Midbrain (tissue), 1 donor: ENCODE results near the gene HS3ST4.

Source experiments
- DNase-seq: peaks from one replicate; lab custom pipeline; 2025; lab: John Stamatoyannopoulos, UW

Gene HS3ST4

DNA sequence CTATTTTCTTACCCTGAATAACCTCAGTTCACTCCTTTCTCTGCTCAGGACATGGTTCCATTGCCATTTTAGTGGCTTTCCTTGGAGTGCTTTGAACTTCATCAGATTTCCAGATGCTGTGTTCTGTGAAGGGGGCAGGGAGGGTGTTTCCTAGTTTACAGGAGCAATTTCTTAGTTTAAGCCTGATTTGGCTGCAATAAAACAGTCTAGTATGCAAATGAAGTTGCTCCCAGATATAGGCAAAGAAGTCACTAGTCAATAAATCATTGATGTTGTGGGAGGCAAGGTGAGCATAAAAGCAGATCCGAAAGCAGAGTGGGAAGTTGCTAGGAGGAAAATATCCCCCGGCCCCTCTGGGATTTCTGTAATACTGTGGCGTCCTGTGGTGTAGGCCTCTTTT lies 202.3 kb downstream of the HS3ST4 start:
- DNase-seq: no peak

DNA sequence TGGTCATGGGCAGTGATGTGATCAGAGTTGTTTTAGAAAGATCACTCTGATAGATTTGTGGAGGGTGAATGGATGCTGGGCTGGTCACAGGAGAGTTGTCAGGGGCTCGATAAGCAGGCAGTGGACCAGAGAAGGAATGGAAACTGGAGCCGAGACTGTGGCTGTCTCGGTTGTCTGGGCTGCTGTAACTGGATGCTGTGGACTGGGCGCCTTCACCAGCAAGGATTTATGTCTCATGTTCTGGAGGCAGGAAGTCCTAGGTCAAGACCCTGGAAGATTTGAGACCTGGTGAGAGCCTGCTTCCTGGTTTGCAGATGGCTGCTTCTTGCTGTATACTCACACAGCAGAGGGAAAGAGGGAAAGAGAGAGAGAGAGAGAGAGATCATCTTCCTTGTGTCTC lies 203.6 kb downstream of the HS3ST4 start:
- no peak for DNase-seq

DNA sequence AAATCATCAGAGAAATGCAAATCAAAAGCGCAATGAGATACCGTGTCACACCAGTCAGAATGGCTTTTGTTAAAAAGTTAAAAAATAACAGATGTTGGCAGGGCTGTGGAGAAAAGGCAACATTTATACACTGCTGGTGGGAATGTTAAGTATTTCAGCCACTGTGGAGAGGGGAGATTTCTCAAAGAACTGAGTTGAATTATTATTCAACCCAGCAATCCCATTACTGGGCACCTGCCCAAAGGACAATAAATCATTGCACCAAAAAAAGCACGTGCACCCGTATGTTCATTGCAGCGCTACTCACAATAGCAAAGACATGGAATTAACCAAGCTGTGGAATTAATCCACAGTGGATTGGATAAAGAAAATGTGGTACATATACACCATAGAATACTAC lies 204.7 kb downstream of the HS3ST4 start:
- DNase-seq: no peak

DNA sequence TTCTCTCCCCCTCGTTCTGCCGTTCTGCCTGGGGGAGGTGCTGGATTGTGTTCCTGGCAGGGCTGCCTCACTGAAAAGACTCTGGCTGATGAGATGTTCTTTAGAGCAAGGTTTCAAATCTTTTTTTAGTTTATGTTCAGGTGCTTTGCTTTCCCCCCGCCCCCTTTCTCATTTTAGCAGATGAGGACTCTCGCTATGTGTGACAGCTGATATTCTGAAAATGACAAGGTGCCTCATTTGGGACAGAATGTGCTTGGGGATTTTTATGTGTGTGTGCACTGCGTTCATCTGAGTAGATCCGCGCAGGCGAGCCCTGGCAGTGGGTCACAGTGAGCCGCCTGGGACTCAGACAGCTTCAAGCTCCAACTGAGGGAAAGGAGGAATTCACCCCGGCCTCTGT lies 205.9 kb downstream of the HS3ST4 start:
- DNase-seq: no peak

DNA sequence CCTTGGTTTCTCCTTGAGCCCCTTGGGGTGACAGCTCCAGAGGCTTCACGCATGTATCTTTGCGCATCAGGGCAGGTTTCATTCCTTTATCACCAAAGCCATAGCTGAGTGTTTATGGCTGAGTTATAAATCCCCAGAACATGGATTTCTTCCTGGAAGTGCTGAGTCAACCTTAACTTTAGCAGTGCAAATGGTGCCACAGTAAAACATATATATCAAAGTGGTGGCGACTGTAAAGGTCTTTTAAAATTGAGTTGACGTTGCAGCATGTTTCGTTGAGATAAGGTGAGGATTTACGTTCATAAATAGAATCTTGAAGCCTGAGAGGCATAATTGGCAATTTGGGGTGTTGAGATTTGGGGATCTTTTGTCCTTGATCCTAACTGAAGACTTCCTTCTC lies 214.1 kb downstream of the HS3ST4 start:
- no peak for DNase-seq

DNA sequence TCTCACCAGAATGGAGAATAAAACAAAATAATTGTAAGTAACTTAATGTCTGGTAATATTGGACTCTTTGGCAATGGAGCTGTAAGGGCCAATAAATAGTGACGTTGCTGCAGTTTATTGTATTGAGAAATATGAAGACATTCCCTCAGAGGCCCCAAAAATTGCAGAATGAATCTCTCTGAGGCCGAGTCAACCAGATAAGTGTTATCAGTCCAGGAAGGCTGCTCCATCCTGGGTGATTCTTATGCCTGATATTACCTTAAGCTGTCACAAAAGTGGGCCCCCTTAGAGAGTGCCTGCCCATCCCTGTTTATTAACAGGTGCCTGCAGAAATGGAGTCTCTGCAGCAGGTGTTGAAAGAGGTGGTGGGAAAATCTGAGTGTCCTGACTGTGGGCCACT lies 219.2 kb downstream of the HS3ST4 start:
- no peak for DNase-seq

DNA sequence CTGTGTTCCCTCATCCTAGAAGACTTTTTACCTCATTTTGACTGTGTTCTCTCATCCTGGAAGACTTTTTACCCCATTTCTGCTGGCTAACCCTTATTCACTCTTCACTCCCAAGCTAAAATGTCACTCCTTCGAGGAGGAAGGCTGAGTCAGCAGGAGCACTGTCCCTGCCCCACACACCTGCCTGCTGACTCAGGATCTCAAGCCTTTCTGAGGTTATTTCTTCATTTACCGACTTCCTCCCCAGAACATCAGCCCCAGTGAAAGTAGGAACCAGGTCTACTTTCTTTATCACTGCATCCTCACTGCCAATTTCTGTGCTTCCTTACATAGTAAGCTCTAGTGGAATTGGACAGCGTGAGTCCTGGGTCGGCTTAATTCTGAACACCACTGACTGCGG lies 220.6 kb downstream of the HS3ST4 start:
- DNase-seq: peak; percentile 7

DNA sequence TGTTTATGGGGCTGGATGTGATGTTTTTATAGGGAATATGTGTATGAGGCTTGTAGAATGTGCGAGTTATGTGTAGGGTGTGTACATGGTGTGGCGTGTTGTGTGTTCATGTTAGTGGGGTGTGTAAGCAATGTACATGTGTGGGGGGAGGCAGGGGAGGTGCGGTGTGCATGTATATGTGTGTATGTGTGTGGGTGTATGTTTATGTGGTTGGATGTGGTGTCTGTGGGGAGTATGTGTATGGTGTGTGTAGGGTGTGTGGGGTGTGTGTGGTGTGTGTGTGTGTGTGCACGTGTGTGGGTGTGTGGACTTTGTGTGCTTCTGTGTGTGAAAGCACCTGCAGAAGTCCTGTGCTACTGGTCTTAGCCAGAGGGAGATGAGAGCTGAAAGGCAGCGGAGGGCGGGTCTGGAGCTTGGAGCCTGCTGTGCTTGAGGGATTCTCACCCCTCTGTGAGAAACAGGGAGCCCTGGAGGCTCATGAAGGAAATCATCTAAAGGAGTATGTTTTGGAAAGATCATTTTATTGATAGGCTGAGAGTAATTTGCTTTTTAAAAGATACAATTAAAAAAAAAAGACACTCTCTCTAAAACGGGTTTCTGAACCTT lies 222.7 kb downstream of the HS3ST4 start:
- DNase-seq: no peak

DNA sequence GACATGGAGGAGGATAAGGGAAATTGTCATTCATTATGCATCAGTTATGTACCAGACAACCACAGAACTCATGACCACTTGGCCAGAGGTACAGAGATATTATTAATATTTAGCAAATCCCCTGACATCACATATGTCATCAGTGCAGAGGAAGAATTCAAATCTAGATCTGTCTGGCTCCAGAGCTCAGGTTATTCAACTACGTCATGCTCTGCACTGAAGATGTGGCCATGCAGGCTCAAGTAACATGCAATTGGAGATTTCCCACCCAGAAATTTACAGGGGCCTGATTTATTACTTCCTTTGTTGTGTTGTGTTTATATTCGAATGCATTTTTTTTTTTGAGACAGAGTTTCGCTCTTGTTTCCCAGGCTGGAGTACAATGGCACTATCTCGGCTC lies 224.3 kb downstream of the HS3ST4 start:
- DNase-seq: no peak

DNA sequence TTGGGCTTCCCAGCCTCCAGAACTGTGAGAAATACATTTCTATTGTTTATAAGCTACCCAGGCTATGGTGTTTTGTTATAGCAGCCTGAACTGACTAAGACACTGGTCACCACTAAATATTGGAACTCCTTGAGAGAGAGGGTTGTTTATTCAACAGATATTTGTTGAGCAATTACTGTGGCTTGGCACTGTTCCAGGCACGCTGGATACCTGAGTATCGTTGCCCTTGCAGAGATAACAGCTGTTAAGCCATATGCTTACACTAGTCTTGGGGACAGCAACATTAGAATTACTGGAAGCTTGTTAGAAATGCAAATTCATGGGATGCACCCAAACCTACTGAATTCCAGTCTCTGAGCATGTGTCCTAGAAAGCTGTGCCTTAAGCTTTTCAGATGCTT lies 230.7 kb downstream of the HS3ST4 start:
- no peak for DNase-seq

DNA sequence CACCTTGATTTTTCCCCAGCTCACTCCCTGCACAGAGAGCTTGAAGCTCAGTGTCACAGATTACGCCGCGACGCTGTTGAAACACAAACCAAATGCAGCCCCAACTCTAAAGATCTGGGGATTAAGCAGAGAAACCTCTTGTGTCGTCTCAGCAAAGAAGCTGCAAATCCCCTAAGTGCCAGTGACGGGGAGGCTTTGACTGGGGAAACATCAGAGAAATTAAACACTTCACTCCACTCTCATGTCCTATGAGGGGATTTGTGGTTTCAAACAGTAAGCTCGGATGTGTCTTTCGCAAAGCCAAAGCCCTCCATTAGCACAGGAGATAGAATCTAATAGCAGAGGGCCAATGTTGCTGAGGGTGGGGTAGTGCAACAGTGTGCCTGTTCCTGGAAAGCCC lies 233.7 kb downstream of the HS3ST4 start:
- no peak for DNase-seq

DNA sequence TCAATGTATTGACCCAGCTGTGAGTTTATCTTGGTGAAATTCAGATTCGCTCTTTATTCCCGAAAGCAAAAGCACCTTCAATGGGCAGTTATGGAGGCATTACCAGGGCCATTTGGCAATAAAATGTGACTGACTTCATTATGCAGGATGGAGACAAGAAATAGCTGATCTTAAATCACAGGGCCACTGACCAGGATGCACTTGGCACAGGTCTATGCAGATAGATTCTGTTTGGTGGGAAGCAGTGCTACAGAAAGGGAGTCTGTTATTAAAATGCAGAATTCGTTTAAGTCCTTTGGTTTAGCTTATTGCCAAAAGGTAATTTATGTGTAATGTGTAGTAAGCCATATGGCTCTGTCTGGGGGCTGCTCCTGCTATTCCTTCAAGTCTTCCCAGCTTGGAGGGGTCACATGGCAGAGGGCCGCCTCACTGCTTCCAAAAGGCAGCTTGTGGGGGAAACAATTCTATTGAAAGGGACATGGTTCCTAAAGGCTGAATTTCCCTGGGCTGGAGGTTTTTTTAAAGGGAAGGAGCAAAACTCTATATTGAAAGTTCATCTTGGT lies 239.8 kb downstream of the HS3ST4 start:
- DNase-seq: no peak

DNA sequence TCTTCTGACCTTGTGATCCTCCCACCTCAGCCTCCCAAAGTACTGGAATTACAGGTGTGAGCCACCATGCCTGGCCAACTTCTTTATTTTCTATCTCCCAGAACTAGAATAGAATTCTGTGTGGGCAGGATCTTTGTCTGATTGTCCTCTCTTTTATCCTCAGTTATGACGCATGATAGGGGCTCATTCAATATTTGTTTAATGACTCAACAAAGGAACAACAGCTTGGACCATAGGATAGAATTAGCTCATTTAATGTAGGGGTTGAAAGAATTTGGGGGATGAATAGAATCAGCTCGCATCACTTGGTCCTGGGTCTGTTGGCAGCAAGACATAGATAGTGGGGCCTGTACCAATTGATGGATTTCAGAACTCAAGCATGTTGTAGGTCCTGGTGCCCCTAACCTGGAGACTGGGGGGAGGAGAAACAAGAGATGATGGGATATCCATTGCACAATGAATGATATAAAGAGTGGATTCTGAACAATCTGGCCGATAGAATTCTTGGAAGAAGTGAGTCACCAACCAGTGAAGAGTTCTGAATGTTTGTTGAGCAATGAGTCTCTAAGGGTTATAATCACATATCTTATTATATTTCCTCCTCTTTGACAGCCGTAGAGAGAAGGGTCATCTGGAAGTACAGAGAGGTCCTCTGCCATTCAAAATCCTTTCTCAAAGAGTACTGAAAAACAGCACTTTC lies 250.2 kb downstream of the HS3ST4 start:
- no peak for DNase-seq

DNA sequence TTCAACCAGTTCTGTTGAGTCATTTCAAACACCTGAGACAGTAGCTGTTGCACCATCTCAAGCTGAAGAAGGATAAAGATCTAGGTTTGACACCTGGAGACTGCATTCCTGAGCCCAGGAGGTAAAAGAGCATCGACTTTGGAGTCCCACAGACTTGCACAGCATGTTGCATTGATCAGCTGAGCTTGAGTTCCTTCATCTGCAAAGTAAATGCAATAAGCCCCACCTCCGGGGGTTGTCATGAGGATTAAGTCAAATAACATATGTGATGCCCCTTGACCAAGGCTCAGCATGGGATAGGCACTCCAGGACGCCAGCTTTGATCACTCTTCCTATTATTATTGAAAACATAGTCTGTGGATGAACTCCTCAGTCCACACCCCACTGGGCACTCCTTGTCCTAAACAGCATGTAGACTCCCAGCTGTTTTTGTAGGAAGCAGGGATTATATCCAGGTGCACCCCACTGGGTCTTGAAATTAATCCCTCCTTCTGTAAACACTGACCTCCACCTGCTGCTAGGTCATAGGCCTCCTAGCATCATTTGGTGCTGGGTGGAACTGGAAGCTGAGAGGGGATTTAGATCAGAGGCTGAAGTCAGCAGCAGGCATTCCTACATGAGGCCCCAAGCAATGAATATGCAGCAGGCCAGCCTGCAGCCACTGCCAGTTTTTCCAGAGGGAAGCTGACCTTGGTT lies 259.0 kb downstream of the HS3ST4 start:
- no peak for DNase-seq

DNA sequence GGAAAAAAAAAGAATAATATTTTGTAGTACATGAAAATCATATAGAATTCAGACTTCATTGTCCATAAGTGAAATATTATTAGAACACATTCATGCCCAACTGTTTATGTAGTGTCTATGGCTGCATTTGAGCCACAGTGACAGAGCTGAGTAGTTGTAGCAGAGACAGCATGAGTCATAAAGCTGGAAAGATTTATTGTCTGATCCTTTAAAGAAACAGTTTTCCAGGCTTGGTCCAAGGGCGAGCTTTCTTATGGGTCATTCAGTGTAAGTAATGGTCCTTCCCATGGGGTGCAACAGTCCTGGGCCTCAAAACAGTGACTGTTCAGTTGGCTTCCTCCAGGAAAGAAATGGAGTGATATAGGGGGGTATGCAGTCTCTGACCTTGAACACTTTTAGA lies 260.2 kb downstream of the HS3ST4 start:
- DNase-seq: no peak

DNA sequence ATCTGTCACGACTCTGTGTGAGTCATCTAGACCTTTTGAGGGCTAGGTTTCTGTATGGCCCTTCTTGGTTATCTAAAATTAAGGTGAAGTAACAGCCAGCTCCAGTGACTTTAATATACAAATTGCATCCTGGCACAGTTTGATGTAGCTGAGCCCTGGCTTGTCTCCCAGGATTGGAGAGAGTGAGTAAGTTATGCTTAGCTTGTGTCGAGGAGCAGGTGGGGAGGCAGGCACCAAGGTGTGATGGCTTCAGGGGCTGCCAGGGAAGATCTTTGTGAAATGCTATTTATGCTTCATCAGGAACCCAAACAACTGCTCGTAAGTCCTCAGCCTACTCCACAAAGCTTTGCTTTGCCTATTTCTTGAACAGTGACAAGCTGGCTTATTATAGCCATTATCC lies 261.2 kb downstream of the HS3ST4 start:
- no peak for DNase-seq

DNA sequence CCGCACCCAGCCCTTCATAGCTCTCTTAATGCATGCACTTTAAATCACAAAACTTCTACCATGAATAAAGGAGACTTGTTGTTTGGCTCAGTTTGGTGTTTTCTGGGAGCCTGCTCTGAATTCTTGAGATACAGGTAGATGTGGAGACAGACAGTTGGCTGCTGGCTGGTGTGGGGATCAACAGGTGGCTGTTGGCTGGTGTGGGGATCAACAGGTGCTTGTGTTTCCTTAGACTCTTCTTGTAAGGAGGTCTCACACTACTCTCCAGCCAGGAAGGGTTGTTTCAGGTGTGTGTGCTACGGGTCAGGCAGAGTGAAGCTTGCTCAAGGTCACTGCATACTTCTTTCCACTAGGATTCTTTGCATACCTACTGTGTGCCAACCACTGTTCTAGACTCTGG lies 265.9 kb downstream of the HS3ST4 start:
- no peak for DNase-seq

DNA sequence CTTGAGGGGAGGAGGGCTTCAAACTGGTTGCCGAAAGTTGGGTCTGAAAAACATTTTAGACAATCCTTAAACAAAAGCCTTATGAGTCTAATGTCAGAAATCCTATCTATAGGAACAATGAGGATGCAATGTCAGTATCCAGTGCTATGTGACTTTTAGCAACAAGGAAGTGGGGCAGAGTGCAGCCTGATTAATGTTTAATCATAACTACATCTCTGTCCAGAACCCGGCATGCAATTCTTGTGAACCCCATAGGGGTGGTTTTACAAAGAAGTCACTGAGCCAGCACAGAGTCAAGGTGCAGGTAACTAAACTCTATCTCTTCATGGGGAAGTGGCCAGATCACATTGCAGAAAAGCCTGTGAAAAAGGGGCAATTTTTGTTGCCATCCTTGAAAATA lies 267.5 kb downstream of the HS3ST4 start:
- DNase-seq: no peak

DNA sequence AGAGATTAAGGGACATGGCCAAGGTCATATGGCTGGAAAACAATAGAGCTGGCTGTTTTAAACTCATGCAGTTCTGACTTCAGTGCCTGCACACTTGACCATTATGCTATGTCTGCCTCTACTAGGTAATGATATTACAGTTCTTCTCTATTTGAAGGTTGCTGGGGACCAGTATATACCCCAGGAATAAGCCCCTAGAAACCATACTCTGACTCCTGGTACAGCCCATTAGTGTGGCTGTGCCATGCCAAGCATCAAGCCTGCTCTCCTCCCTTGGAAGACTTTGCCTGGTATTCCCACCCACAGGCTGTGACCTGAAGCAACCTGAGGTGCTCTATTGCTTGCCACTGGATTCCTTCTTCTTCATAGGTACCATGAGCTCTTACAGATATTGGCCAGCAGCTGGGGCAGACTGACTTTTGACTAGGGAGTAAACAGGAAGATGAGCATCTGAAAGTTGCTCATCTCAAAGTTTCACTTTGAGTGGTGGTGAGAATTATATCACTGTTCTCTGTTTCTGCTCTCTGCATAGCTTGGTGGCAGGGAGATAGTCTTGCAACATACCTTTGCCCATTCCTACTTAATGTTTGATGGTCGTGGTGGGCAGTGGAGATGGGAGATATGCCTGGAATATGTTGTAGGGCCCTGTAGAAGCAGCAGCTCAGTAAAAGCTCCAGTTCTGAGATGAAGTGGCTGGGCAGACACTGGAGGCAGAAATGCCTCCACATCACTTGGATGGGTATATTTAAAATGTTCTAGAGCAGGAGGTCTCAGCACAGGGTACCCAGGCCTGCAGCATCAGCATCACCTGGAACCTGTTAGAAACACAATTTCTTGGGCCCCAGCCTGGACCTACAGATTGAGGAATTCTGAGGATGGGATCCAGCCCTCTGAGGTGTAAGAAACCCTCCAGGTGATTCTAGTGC lies 274.7 kb downstream of the HS3ST4 start:
- no peak for DNase-seq

DNA sequence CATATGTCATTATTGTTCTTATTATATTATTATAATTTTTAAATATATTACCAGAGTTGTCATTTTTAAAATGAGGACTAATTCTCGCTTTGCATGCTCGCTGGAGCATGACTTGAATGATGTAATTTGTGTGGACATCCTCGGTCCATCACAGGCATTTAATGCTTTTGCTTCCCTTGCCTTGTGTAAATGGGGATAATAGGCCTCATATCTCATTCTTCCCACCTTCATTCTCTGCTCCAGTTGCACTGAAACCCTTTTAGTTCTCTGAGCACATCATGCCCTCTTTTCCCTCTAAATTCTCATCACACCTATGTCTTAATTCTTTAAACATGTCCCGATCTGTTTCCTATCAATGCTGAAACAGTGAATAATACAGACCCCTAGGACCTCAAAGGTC lies 285.4 kb downstream of the HS3ST4 start:
- DNase-seq: no peak

DNA sequence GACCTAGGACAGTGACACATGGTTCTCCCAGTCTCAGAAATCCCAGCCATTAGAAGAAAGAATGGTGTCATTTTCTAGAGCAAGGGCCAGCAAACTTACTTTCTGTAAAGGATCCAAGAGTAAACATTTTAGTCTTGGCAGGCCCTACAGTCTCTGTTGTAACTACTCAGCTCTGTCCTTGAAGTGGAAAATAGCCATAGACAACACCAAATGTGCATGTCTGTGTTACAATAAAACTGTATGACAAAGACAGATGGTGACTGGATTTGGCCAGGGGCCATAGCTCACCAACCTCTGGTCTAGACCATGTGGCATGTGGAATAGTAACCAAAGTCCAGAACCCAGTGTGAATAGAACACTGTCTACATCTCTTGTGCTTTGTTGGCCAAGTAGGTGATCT lies 286.5 kb downstream of the HS3ST4 start:
- no peak for DNase-seq

DNA sequence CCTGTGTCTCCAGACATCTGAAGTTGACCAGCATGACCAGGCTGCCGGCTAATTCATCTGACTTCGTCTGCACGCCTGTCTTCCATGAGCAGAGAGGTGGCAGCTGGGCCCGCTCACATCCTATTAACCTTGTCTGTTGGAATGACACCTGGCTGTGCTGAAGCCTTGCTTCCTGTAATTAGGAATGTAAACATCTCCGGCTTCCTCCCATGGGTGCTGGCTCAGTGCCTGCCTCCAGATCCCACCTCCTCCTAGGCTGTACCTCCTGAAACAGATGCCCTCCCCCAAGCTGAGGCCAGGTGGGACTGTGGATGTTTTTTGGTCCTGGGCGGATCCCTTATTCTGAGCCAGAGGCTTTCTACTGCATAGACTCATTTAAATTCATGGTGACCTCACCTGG lies 296.3 kb downstream of the HS3ST4 start:
- no peak for DNase-seq
